Hematopoietic multipotent progenitor cell treated with erythropoietin and hydrocortisone succinate and interleukin-3 and kit ligand, for 6 days (in vitro differentiated cells): ENCODE data around the gene DOC2B.
"Not testable (repeated sequence)": the region's sequence is repeated elsewhere in the genome, so short reads cannot be mapped to it uniquely, and the experiment has no call there.

Source experiments
- DNase-seq: peaks from one replicate; pipeline ENCODE4 v3.0.0-alpha.2; 2015

DOC2B gene

DNA sequence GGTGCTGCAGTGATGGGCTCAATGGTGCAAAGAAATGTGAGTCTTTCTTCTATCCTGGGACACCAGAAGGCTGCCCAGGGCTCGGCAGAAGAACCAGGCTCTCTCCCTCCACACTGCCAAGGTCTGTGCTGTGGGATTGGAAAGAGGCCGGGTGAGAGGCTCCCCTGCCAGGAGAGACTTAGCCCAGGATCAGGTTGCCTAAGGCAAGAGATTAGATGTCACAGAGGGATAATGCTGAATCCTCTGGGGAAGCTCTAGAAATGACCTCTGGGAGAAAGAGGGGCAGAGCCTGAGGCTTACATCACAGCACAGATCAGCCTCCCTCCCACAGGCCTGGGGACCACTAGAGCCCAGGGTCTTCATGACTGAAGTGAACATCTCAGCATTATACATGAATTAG is 5.7 kb upstream of the DOC2B start:
- DNase-seq: no peak

DNA sequence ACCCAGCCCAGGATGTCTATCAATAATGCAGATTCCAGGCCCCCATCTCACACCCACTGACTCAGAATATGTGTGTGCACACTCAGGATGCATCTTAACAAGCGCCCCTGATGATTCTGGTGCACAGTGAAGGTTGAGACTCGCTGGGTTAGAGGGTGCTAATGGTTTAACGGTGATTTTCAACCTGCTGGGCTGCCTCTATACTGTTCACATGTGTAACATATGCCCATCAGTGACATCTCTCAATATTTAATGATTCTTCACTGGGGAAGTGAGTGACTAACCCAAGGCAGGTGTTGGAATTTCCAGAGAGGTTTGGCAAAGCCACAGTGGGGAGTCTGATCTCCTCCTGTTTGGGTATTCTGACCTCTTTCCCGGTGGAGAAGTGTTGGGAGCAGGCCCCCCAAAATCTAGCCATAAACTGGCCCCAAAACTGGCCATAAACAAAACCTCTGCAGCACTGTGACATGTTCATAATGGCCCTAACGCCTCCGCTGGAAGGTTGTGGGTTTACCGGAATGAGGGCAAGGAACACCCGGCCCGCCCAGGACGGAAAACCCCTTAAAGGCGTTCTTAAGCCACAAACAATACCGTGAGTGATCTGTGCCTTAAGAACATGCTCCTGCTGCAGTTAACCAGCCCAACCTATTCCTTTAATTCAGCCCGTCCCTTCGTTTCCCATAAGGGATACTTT is 4.1 kb upstream of the DOC2B start:
- no peak for DNase-seq

DNA sequence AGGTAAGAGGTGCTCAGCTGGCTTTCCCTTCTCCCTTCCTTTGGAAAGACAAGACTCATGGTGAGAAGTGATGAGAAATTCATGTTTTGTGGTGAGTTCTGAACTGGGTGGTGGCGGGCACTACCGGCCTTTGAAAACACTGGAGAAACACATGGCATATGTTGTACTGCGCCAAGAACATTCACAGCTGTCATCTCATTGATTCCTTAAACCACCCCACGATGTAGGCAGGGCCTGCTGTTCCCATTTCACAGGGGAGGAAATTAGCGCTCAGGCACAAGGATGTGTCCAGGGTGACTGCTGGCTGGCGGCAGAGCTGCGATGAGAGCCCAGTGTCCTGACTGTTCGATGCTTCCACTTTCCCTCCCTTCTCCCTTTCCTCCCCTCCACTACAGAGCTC is 1.6 kb upstream of the DOC2B start:
- DNase-seq: no peak

DNA sequence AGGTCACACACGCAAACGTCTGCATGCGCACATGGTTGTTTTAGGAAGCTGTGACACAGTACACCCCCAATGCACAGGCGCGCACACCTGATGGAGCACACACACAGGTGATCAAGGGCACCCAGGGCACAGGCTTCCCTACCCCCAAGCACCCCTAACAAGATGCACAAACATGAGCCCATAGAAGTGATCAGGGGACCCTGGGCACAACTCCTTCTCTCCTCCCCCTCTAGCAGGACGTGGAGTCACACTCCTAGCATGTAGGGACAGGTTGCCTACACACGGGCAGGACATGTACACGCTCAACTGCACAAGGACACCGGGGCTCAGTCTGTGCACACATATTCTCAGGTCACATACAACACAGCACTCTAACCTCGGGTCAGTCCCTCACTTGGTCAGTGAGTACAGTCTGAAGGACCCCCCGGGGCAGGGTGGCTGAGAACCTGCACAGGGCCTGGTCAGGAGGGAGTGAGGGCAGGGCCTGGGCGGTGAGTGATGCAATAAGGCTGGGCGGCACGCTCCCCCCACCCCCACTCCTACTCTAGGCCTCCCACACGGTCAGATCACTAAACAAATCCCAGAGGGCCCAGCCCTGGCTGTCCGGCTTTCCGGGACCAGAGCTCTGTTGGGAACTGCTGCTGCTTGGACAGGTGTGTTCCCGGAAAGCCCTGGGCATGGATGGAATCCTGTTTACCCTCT is 751 bp upstream of the DOC2B start:
- DNase-seq: no peak

DNA sequence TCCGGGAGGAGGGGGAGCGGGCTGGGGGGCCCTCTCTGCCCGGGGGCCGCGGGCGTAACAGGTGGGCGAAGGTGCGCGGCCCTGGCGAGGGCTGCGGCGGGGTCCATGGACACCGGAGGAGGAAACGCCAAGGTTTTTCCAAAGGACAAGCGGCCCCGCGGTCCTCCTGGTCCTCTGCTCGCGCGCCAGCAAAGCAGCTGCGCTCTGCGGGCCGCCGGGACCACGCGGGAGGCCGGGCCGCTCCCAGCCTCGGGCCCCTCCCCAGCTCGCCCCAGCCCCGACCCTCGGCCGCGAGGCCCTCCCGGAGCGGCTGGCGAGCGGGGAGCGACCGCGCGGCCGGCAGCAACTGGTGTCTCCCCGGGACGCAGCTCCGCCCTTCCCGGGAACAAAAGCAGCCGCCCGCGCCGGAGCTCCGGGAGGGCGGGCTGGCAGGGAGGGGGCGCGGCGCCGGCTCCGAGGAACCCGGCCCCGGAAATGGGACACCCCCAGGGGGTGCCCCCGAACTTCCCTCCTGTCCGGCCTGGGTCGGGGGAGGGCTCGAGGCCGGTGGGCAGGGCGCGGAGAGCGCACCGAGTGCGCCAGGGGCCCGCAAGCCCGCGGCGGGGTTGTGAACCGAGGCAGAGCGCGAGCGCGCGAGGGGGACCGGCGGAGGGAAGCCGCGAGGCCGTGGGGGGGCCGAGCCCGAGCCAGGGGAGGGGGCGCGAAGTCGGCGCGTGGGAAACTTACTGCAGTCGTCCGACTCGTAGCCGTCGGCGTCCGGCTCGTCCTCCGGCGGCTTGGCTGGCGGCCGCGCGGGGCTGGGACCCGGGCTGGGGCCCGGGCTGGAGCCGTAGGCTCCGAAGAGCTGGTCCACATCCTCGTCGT is 837 bp downstream of the DOC2B start:
- no peak for DNase-seq

DNA sequence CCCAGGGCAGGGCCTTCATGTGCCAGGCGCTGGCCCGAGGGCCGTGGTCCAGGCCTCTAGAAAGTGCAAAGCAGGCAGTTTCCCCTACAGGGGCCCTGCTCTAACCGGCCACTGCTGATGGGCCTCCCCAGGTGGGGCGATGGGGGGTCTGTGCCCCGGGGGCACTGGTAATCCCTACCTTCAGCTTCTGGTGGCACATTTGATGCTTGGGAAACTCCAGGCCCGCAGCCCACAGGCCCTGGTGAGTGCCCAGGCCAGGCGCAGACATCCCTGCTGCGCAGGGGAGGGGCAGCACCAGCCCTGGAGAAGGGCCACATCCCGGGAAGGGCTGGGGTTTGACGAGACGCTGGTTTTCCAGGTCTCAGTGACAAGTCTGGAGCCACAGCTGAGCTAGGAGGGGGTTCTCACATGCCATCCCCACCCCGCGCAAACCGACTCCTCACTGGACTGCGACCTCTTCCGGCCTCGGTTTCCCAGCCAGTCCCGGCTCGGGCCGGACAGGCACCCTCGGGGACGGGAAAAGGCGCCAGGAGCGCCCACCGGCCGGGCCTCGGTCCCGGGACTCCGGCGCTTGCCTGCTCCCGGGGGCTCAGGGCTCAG is 1.6 kb downstream of the DOC2B start:
- DNase-seq: no peak

DNA sequence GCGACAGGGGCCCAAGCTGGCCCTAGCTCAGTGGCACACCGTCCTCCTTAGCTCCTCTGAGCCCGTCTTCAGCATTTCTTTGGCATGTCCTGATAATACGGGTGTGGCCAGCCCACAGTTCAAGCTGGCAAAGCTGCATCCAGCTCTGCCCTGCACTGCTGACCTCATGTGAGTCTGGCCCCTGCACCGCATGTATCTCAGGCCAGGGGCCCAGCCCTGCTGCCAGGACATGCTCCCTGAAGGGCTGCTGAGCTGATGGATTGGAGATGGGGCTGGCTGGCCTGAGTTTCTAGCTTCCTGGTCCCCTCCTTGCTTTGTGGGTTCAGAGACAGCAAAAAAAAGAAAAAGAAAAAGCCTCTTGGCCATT is 2.4 kb downstream of the DOC2B start:
- DNase-seq: peak; percentile 68

DNA sequence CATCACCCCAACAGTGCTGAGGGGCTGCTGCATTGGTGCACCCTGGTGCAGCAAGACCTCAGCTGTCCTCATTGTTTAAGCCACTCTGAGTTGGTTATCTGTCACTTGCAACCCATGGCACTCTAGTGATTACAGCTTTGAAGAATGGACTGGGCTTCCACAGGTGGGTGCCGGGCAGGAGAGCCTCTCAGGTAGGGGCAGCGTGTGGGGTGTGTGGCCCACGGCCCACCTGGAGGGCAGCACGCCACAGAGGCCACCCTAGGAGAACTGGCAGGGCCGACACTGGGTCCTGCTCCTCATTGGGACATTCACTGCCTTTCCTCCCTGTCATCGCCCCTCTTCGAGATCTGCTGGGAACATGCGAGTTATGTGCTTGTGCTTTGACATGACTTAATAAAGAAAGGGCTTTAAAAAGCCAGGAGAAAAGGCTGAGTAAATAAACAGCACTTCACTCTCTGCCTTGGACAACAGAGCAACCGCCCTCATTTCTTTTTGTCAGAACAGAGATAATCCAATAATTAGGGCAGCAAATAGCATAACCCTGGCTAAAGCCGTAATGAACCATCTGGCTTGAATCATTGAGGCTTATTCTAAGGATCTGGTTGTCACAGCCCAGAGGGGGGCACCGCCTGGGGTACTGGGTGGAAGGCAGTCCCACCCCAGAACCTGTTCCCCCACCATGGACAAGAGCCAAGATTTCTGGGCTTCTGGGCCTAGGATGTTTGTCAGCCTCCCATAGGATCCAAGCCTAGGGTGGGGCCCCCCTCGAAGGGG is 3.0 kb downstream of the DOC2B start:
- DNase-seq: peak; percentile 12

DNA sequence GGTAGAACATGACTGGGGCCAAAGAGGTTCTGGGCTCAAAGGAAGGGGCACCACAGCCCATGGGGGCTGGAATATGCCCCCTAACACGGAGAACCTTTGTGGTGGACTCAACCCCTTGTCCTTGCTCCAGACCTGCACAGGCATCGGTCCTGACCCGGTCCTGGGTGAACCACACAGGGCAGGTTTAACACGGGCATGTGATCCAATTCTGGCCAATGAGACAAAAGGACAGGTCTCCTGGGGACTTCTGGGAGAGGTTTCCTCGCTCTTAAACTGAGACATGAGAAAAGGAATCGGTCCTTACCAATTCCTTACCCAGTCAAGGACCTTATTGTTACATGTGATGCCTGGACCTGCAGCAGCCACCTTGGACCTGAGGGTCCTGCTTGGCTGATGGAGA is 3.7 kb downstream of the DOC2B start:
- no peak for DNase-seq

DNA sequence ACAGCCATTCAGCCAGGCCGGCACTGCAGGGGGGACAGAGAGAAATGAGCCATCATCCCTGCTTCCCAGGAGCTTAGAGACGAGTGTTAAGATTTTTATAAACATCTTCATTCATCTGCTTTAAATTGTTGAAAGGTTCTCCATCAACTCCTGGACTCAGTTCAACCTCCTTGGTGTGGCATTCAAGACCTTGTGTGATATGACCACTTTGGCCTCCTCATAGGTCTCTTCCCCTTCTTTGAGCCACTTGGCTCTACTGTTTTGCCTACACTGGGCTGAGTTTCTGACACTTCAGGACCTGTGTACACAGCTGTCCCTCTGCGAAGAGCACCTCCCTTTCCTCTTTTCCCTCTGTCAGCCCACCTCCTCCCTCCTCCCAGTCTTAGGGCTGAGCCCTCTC is 4.3 kb downstream of the DOC2B start:
- no peak for DNase-seq

DNA sequence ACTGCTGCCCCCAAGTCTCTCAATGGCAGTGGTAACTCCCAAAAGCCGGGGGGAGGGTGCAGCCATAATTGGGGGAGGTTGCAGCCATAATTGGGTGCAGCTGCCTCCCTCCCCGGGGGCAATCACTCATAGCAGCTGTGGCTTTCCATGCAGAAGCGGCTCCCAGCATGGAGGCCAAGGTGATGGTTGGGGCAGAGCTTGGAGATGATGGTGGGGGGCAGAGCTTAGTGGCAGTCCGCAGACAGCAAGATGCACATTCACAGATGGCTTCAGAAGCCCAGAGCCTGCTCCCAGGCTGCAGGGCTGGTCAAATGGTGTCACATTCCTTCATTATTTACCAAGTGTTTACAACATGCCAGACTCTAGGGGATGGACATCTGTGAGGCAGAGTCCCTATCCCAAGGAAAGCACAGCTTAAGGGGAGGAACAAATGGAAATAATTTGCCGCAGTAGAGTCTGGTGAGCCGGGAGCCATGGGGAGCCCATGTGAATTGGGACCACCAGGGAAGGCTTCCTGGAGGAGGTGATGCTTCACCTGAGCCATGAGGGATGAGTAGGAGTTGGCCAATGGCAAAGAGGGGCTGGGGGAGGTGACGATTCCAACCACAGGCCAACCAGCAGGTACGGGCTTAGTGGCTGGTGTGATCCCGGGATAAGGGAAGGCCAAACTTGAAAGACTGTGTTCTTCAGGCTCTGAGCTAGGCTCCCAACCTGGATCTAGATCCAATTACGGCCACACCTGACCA is 8.1 kb downstream of the DOC2B start:
- DNase-seq: no peak

DNA sequence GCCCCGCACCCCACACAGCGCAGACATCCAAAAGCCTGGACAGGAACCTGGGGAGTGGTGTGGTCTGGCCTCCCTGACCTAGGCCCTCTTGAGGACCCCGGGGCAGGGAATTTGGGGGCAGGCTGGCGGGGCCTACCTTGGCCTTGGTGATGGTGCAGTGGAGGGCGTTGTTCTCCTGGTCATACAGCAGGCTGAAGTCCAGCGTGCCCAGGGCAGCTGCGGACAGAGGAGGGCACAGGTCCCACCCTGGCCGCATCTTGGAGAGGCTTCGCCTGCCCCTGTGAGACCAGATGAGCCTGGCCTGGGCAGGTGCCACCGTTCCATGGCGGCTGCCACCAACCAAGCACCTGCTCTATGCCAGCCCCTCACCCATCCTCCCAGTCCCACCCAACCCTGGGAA is 9.0 kb downstream of the DOC2B start:
- DNase-seq: no peak

DNA sequence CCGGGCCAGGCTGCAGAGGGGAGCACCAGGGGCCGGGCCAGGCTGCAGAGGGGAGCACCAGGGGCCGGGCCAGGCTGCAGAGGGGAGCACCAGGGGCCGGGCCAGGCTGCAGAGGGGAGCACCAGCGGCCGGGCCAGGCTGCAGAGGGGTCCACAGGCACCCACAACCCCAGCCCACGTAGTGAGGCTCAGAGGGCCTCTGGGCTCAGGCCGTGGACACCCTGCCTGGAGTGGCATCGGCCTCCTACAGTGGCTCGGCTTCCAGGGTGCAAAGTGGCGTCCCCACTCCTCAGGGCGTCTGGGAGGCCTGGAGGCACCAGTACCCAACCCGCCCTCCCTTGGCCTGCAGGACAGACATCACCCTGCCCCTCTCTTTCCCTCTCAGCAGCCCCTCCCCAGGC is 9.6 kb downstream of the DOC2B start:
- DNase-seq: no peak

DNA sequence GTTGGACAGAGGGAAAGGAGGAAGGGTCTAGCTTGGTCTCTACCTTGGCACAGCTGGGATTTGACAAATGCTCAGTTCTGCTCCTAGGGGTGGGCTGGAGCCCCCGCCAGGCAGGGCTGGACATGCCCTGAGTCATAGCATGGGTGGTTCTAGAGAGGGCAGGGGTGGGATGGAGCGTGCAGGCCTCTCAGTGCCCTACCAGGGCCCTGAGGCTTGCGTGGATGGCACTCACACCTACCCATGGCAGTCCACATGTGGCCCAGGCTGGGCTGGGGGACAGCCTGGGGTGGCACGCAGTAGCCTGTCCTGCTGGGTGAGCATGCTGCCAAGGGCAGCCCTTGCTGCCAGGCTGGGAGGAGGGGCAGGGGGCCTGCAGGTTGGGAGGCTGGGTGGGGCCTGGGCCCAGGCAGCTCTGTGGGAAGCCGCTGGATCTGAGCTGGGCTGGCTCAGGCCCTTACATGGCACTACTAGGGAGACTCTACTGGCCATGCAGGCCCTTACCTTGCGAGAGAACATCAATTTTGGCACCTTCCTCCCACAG is 11.2 kb downstream of the DOC2B start:
- no peak for DNase-seq

DNA sequence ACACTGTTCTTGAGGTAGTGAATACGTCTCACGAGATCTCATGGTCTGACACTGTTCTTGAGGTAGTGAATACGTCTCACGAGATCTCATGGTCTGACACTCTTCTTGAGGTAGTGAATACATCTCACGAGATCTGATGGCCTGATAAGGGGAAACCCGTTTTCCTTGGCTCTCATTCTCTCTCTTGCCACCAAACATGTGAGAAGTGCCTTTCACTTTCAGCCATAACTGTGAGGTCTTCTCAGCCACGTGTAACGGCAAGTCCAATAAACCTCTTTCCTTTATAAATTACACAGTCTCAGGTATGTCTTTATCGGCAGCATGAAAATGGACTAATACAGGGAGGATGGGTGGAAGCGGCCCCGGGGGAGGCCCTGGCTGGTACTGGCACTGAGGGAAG is 12.8 kb downstream of the DOC2B start:
- not testable (repeated sequence) for DNase-seq

DNA sequence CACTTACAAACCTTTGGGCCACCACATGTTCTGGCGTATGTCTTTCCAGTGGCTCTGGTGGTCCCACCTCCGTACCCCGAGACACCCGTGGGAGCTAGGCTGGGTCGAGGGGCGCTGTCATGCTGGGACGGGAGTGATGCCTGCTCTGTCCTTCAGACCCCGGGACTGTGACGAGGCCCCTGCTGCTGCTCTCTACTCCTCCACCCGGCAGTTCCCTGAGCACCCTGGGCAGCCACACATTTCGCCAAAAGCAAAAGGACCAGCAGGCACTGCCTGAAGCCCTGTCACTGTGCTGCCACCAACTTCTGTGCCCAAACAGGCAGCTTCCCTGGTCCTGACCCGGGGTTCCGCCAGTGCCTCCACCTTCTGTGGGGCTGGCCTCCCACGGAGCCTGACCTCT is 15.5 kb downstream of the DOC2B start:
- DNase-seq: no peak

DNA sequence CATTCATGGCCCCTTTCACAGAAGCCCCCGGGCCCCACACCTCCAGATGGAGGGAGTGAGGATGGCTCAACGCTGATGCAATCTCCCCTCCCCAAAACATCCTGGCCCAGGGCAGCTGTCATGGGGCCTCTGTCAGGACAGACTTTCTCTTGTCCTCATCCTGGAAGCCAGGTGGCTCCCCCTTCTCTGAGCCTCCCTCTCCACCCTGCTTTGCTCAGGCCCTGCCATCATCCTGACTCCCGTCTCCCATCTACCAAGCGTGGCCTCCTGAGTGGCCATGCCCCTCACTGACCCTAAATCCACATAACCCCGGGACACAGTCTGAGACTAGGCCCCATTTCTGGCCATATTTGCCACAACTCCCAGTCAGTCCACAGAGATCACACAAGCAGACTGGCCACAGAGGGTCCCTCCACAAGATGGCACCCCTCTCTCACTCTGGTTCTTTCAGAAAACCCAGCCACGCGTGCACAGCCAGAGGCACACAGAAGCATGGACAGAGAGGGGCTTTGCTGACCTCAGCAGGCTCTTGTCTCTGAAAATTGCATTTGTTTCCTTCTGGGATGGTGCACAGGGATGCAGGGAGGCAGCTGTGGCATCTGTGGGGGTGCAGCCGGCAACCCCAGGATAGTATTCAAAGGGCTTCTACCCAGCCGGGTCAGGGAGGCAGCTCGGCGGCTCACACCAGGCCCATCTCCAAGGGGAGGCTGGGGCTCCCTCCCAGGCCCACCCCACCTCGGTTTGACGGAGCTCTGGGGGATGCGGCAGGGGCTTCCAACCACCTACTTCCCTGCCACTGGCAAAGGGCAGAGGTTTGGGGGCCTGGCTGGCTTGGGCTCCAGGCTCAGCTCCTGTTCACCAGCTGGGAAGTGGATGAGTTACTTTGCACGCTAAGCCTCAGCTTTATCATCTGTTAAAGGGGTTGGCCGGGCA is 16.9 kb downstream of the DOC2B start:
- DNase-seq: peak; percentile 61

DNA sequence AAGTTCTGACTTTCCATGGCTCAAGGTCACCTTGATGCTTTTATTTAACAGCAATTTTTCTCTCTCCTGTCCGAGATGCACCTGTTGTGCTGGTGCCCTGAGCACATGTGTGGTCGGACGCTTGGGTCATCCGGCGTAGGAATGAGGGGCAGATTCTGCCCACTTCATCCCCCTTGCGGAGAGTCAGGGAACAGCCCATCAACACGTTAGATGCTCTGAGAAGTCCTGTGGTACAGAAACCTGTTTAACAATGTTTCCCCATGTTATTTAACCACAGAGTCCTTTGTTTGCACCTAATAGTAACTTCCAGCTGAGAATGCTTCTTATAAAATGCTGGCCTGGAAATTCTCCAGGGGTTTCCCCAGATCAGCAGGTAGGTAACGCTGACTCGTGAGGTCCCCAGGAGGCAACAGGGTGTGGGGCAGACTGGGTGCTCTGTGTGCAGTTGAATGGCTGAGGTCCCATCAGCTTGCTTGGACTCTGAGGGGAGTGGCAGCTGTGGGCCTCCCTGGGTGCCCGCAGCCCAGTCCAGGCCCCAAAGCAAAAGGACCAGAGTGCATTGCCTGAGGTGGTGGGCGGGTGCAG is 17.8 kb downstream of the DOC2B start:
- no peak for DNase-seq

DNA sequence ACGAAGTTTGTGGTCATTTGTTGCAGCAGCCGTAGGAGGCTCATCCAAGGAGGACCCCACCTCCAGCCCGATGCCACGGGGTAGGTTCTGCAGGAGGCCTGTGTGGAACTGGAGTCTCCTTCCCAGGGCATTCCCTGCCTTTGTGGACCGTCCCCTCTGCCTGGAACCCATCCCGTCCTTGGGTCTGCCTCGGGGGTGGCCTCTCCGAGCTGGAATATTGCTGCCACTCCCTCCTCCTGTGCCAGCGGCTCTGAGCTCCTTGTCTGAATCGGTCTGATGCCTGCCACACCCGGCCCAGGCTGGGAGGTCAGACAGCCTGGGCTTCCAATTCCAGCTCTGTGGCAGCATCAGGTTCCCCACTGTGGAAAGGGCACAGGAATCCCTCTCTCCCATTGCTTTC is 18.8 kb downstream of the DOC2B start:
- DNase-seq: no peak

DNA sequence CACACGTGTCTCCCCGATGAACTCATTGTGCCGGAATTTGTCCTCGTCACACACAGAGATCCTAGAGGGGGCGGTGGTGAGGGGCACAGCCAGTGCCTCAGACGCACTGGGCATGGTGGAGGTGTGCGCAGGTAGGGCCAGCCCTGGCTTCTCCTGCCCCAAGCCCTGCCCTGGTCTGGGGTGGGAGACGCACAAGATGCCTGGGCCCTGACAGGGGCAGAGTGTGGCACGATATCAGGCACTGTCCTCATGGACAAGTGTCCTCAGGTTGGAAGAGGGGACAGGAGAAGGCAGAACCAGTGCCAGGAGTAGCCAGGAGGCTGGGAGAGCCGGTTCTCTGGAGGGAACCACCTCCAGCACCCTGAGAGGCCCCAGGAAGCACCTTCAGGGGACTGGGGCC is 20.0 kb downstream of the DOC2B start:
- DNase-seq: no peak
